HepG2 (cell line): ENCODE results near the gene ASTN1. TPM values are rescaled to one million over a fixed set of nuclear protein-coding genes. Genes with fewer than 3 reads are reported as not detected.

Source experiments
- ATAC-seq: fragments of 200-7000 bp; cut with Tn5 transposase; 3 replicates; pipeline ENCODE4 v1.9.1; 2020; ENCODE audit warnings: mild to moderate bottlenecking, moderate library complexity
- BruUV-seq: library from RNA; stranded (reverse); fragments of 400-500 nt; replicated peaks from 2 replicates; lab custom pipeline; 2021; lab: Mats Ljungman, UMichigan
- CTCF ChIA-PET: fragments of 300-600 bp; formaldehyde crosslinking; extraction: SDS; loops from one replicate; lab custom pipeline; 2021; ENCODE audit warnings: low total read pairs, inconsistent platforms, low intra/inter-chr PET ratio; lab: Yijun Ruan, JAX
- POLR2A ChIA-PET: fragments of 350-600 bp; sonication (Branson Sonifier 250); formaldehyde crosslinking; loops from one replicate; lab custom pipeline; 2020; ENCODE audit warnings: antibody characterized with exemption, inconsistent platforms; lab: Yijun Ruan, JAX
- DNase-seq: peaks from one replicate; pipeline ENCODE4 v3.0.0-alpha.2; 2015; ENCODE audit warnings: low spot score
- FAIRE-seq: peaks from 3 replicates; lab custom pipeline; 2011; peaks lifted over from hg19 to GRCh38; lab: Jason Lieb, UNC
- H2AFZ ChIP-seq: one replicate; pipeline ENCODE4 v1.6.1; 2011; ENCODE audit warnings: low read length, inconsistent platforms
- H3K27ac ChIP-seq: fragments of 300-600 bp; 3 replicates; pipeline ENCODE4 v1.8.0; 2011; ENCODE audit warnings: mixed run types, mild to moderate bottlenecking, mixed read lengths, low read length, inconsistent platforms; ENCODE audit not compliant: insufficient read depth; ENCODE audit errors: extremely low read length
- H3K27me3 ChIP-seq, 2 experiments: fragments of 200-600 bp in 1 of 2; 2 replicates in 1 of 2; 3 replicates in 1 of 2; pipeline versions ENCODE4 v1.6.0 to v1.8.0; 2011; ENCODE audit warnings: low read length in 2 of 2, mild to moderate bottlenecking in 2 of 2, moderate library complexity in 2 of 2, inconsistent platforms in 1 of 2; ENCODE audit not compliant: insufficient read depth in 2 of 2, control insufficient read depth in 1 of 2
- H3K36me3 ChIP-seq, 2 experiments: fragments of 200-600 bp in 1 of 2; replicated peaks in 1 of 2; 2 replicates in 1 of 2; 3 replicates in 1 of 2; pipeline versions ENCODE4 v1.5.1 to v1.8.0; 2011; ENCODE audit warnings: low read length in 2 of 2, inconsistent platforms in 1 of 2; ENCODE audit not compliant: insufficient read depth in 2 of 2, control insufficient read depth in 1 of 2
- H3K4me1 ChIP-seq: 2 replicates; pipeline ENCODE4 v1.5.1; 2012; ENCODE audit warnings: low read length, inconsistent platforms; ENCODE audit not compliant: insufficient read depth
- H3K4me2 ChIP-seq: 2 replicates; pipeline ENCODE4 v1.6.0; 2011; ENCODE audit warnings: low read depth, low read length, inconsistent platforms
- H3K4me3 ChIP-seq, 3 experiments: fragments of 200-600 bp in 1 of 3; sonication (generic), shearing (Covaris generic) in 1 of 3; replicated peaks in 1 of 3; 2 replicates each; pipeline ENCODE4 v1.5.1; 2011 to 2016; ENCODE audit warnings: low read length in 3 of 3, inconsistent platforms in 2 of 3, low read depth in 2 of 3, mild to moderate bottlenecking in 2 of 3, control low read depth in 1 of 3, mixed read lengths in 1 of 3; ENCODE audit not compliant: insufficient read depth in 1 of 3
- H3K79me2 ChIP-seq: one replicate; pipeline ENCODE4 v1.6.1; 2011; ENCODE audit warnings: low read length, inconsistent platforms; ENCODE audit not compliant: insufficient read depth
- H3K9ac ChIP-seq: 2 replicates; pipeline ENCODE4 v1.6.0; 2011; ENCODE audit warnings: mild to moderate bottlenecking, low read depth, low read length, inconsistent platforms; ENCODE audit not compliant: insufficient read depth
- H3K9me3 ChIP-seq: 2 replicates; pipeline ENCODE4 v1.5.1; 2012; ENCODE audit warnings: mild to moderate bottlenecking, low read length
- H4K20me1 ChIP-seq: 2 replicates; pipeline ENCODE4 v1.6.0; 2011; ENCODE audit warnings: inconsistent platforms, mild to moderate bottlenecking, low read length, moderate library complexity; ENCODE audit not compliant: insufficient read depth
- CCAR2 ChIP-seq: fragments of 200-400 bp; formaldehyde crosslinking; optimal IDR thresholded peaks from 2 replicates; pipeline ENCODE3; 2018; ENCODE audit warnings: low read depth, mild to moderate bottlenecking, low read length, moderate library complexity
- DZIP1 ChIP-seq: sonication (generic); formaldehyde crosslinking; IDR thresholded peaks from 2 replicates; pipeline ENCODE4 v1.5.0; 2020; ENCODE audit warnings: mild to moderate bottlenecking, missing genetic modification reagents
- GPN1 ChIP-seq: sonication (generic); formaldehyde crosslinking; IDR thresholded peaks from 2 replicates; pipeline ENCODE4 v1.5.1; 2020; ENCODE audit warnings: missing genetic modification reagents, borderline replicate concordance
- MEIS1 ChIP-seq: sonication (generic); formaldehyde crosslinking; IDR thresholded peaks from 2 replicates; pipeline ENCODE4 v1.9.0; 2021; ENCODE audit warnings: mild to moderate bottlenecking, missing genetic modification reagents, moderate library complexity, borderline replicate concordance
- ZBTB25 ChIP-seq: IDR thresholded peaks from 2 replicates; pipeline ENCODE4 v1.6.1; 2018; ENCODE audit warnings: missing genetic modification reagents
- ZFAT ChIP-seq: sonication (generic); formaldehyde crosslinking; conservative IDR thresholded peaks from 2 replicates; pipeline ENCODE4 v1.8.1; 2023; ENCODE audit warnings: missing genetic modification reagents, inconsistent platforms
- ZNF101 ChIP-seq: sonication (generic); formaldehyde crosslinking; IDR thresholded peaks from 2 replicates; pipeline ENCODE4 v1.4.0; 2020; ENCODE audit warnings: mild to moderate bottlenecking, low read depth, missing genetic modification reagents, borderline replicate concordance
- ZNF468 ChIP-seq: sonication (generic); formaldehyde crosslinking; IDR thresholded peaks from 2 replicates; pipeline ENCODE4 v1.8.0; 2022; ENCODE audit warnings: mild to moderate bottlenecking, moderate library complexity, missing genetic modification reagents
- ZNF704 ChIP-seq: sonication (generic); formaldehyde crosslinking; IDR thresholded peaks from 2 replicates; pipeline ENCODE4 v1.8.1; 2023; ENCODE audit warnings: mild to moderate bottlenecking, inconsistent platforms, moderate library complexity, missing genetic modification reagents, borderline replicate concordance
- WGBS: methylation state at CpG from one replicate; pipeline ENCODE4 v1.1.6; 2017; ENCODE audit warnings: low lambda C conversion rate; 5-methylcytosine and 5-hydroxymethylcytosine counted together
- in situ Hi-C: cut with HindIII; loops from 2 replicates; pipeline ENCODE4 v1.10.0; 2017; ENCODE audit warnings: low pct_unique_long_range_greater_than_20kb; ENCODE audit not compliant: extremely low pct_ligation_motif_present
- intact Hi-C: fragments of 100-400 bp; cut with micrococcal nuclease; formaldehyde crosslinking; loops from one replicate; pipeline ENCODE4 v1.10.0; 2022; ENCODE audit not compliant: unreplicated experiment
- polyA plus RNA-seq, 8 experiments: library from polyadenylated mRNA; depleted of rRNA in 3 of 8; stranded (reverse) in 7 of 8; unstranded in 1 of 8; fragments of >200 nt; fragmentation: Illumina TruSeq in 4 of 8; extraction: Trizol in 4 of 8; gene quantifications; 2 replicates each; pipeline versions ENCODE4 v1.2.1 to v1.2.3, GENCODE V29; 2011 to 2016; ENCODE audit warnings: low read depth in 4 of 8, missing spikeins in 1 of 8, mixed read lengths in 1 of 8; ENCODE audit not compliant: insufficient read depth in 1 of 8
- total RNA-seq, 5 experiments: library from RNA; depleted of rRNA; stranded (reverse); fragments of >200 nt; fragmentation: Illumina TruSeq; extraction: Trizol; gene quantifications; 2 replicates each; pipeline ENCODE4 v1.2.3, GENCODE V29; 2016; ENCODE audit warnings: low read depth in 1 of 5

The ASTN1 gene
- total and polyA plus RNA-seq, 2 of the 13 experiments (the other 11 are each of a cell fraction or from before 2014, with no cell fraction given) = not detected

GRCh38 chr1:176993587-176993986 is 170.9 kb downstream of the ASTN1 start:
- Histone ChIP-seq H3K4me1 (no peaks in the 10 kb centered on the region), H2AFZ (no peak overlapping the region), H3K27me3 (no peaks in the 10 kb centered on the region), H3K9ac (no peak overlapping the region), H3K36me3 (no peaks in the 10 kb centered on the region), H3K4me3 (no peak overlapping the region), H3K9me3 (no peaks in the 10 kb centered on the region), H3K79me2 (no peaks in the 10 kb centered on the region), H3K4me2 (no peak overlapping the region), H4K20me1 (no peaks in the 10 kb centered on the region), H3K27ac (no peak overlapping the region)
- POLR2A ChIA-PET = no interaction called here
- BruUV-seq = no TSS peak
- TF ChIP-seq ZFAT (no peak), ZNF704 (CRISPR knock-in tag) (no peak), DZIP1 (no peak), MEIS1 (CRISPR knock-in tag) (no peak), GPN1 (no peak), ZNF101 (CRISPR knock-in tag) (no peak), ZNF468 (no peak), CCAR2 (no peak), ZBTB25 (CRISPR knock-in tag) (no peak)
- WGBS = 34% methylated on average over 3 of the region's 3 CpGs
- no peak for FAIRE-seq
- CTCF ChIA-PET = no interaction called here
- ATAC-seq = no peak
- no peak for DNase-seq
- intact Hi-C loops = no loop called here
- in situ Hi-C loops = no loop called here
